IMR-90 (cell line): ENCODE measurements around the gene TCERG1L. TPM values are rescaled to one million over a fixed set of nuclear protein-coding genes. Genes with fewer than 3 reads are reported as not detected.

Source experiments
- ATAC-seq: fragments of 200-7000 bp; cut with Tn5 transposase; 2 replicates; pipeline ENCODE4 v1.9.1; 2020; ENCODE audit warnings: low read depth, mild to moderate bottlenecking, moderate library complexity
- BruUV-seq: library from RNA; stranded (reverse); fragments of 400-500 nt; replicated peaks from 2 replicates; lab custom pipeline; 2021; lab: Mats Ljungman, UMichigan
- CTCF ChIA-PET: fragments of 300-600 bp; formaldehyde crosslinking; extraction: SDS; loops from one replicate; lab custom pipeline; 2021; ENCODE audit warnings: antibody characterized with exemption; lab: Yijun Ruan, JAX
- POLR2A ChIA-PET: fragments of 300-600 bp; sonication (Branson Sonifier 250); formaldehyde crosslinking; loops from one replicate; lab custom pipeline; 2022; ENCODE audit warnings: antibody characterized with exemption; ENCODE audit not compliant: unreplicated experiment; lab: Charles Lee
- DNase-seq: peaks from one replicate; pipeline ENCODE4 v3.0.0; 2013
- H2AFZ ChIP-seq: replicated peaks from 2 replicates; pipeline ENCODE3; 2013; ENCODE audit warnings: low read length, mild to moderate bottlenecking; ENCODE audit not compliant: poor library complexity
- H2AK5ac ChIP-seq: 2 replicates; pipeline ENCODE4 v1.6.1; 2013; ENCODE audit warnings: low read depth, low read length, inconsistent platforms
- H2AK9ac ChIP-seq: replicated peaks from 2 replicates; pipeline ENCODE3; 2013; ENCODE audit warnings: mild to moderate bottlenecking, low read depth, low read length, moderate library complexity; ENCODE audit not compliant: poor library complexity
- H2BK120ac ChIP-seq: 2 replicates; pipeline ENCODE4 v1.6.1; 2013; ENCODE audit warnings: low read depth, low read length, inconsistent platforms
- H2BK15ac ChIP-seq: 3 replicates; pipeline ENCODE4 v1.6.1; 2013; ENCODE audit warnings: low read depth, low read length, inconsistent platforms
- H2BK20ac ChIP-seq: 2 replicates; pipeline ENCODE4 v1.6.1; 2013; ENCODE audit warnings: low read depth, mild to moderate bottlenecking, inconsistent platforms, low read length, moderate library complexity
- H2BK5ac ChIP-seq: 2 replicates; pipeline ENCODE4 v1.6.1; 2013; ENCODE audit warnings: mild to moderate bottlenecking, low read depth, low read length, inconsistent platforms; ENCODE audit not compliant: poor library complexity, severe bottlenecking
- H3K14ac ChIP-seq: replicated peaks from 2 replicates; pipeline ENCODE4 v1.6.1; 2013; ENCODE audit warnings: low read depth, low read length, inconsistent platforms
- H3K18ac ChIP-seq: 2 replicates; pipeline ENCODE4 v1.6.1; 2013; ENCODE audit warnings: low read depth, low read length, control low read depth
- H3K23ac ChIP-seq: 2 replicates; pipeline ENCODE4 v1.6.1; 2013; ENCODE audit warnings: low read depth, low read length, inconsistent platforms
- H3K27ac ChIP-seq: 2 replicates; pipeline ENCODE4 v1.5.1; 2013; ENCODE audit warnings: mild to moderate bottlenecking, control low read depth, low read length; ENCODE audit not compliant: insufficient read depth
- H3K27me3 ChIP-seq: 2 replicates; pipeline ENCODE4 v1.6.1; 2013; ENCODE audit warnings: low read length; ENCODE audit not compliant: control insufficient read depth, insufficient read depth
- H3K36me3 ChIP-seq: 2 replicates; pipeline ENCODE4 v1.6.1; 2013; ENCODE audit warnings: low read length, mixed read lengths; ENCODE audit not compliant: control insufficient read depth, insufficient read depth
- H3K4ac ChIP-seq: 2 replicates; pipeline ENCODE4 v1.6.1; 2013; ENCODE audit warnings: low read depth, low read length, inconsistent platforms
- H3K4me1 ChIP-seq: 2 replicates; pipeline ENCODE4 v1.6.1; 2013; ENCODE audit warnings: low read length, mixed read lengths; ENCODE audit not compliant: control insufficient read depth, insufficient read depth
- H3K4me2 ChIP-seq: 2 replicates; pipeline ENCODE4 v1.6.1; 2013; ENCODE audit warnings: low read depth, mild to moderate bottlenecking, control low read depth, low read length, moderate library complexity
- H3K4me3 ChIP-seq: 2 replicates; pipeline ENCODE4 v1.5.1; 2013; ENCODE audit warnings: low read depth, mild to moderate bottlenecking, control low read depth, low read length, moderate library complexity; ENCODE audit not compliant: insufficient read depth
- H3K56ac ChIP-seq: 2 replicates; pipeline ENCODE4 v1.6.1; 2013; ENCODE audit warnings: low read length, inconsistent platforms; ENCODE audit not compliant: insufficient read depth; ENCODE audit errors: extremely low read depth
- H3K79me1 ChIP-seq, 2 experiments: 2 replicates each; pipeline ENCODE4 v1.6.1; 2013; ENCODE audit warnings: low read length in 2 of 2, inconsistent platforms in 1 of 2, low read depth in 1 of 2
- H3K9ac ChIP-seq: 2 replicates; pipeline ENCODE4 v1.6.1; 2013; ENCODE audit warnings: low read depth, low read length, control low read depth
- H3K9me1 ChIP-seq: 2 replicates; pipeline ENCODE4 v1.6.1; 2013; ENCODE audit warnings: low read length, inconsistent platforms; ENCODE audit not compliant: insufficient read depth
- H3K9me3 ChIP-seq: 2 replicates; pipeline ENCODE4 v1.6.1; 2013; ENCODE audit warnings: low read length; ENCODE audit not compliant: control insufficient read depth, insufficient read depth
- H4K20me1 ChIP-seq: 2 replicates; pipeline ENCODE4 v1.6.1; 2013; ENCODE audit warnings: low read length, inconsistent platforms; ENCODE audit not compliant: insufficient read depth
- H4K5ac ChIP-seq: 2 replicates; pipeline ENCODE4 v1.6.1; 2013; ENCODE audit warnings: mild to moderate bottlenecking, low read depth, low read length, control low read depth
- H4K8ac ChIP-seq, 2 experiments: 2 replicates each; pipeline ENCODE4 v1.6.1; 2013; ENCODE audit warnings: low read depth in 2 of 2, low read length in 2 of 2, control low read depth in 1 of 2, inconsistent platforms in 1 of 2
- H4K91ac ChIP-seq: 2 replicates; pipeline ENCODE4 v1.6.1; 2013; ENCODE audit warnings: low read depth, low read length, inconsistent platforms; ENCODE audit not compliant: insufficient read depth
- CHD1 ChIP-seq: IDR thresholded peaks from 2 replicates; pipeline ENCODE4 v1.6.1; 2012; ENCODE audit warnings: low read depth, low read length, improper control_type of control experiment
- WGBS, 2 experiments: methylation state at CpG; one replicate each; pipeline versions ENCODE4 v1.1.5 to v1.1.7; 2013; ENCODE audit warnings: missing lambda C conversion rate in 2 of 2; ENCODE audit not compliant: insufficient read length in 1 of 2; ENCODE audit errors: extremely low coverage in 2 of 2; 5-methylcytosine and 5-hydroxymethylcytosine counted together
- dilution Hi-C: fragments of 300-500 bp; cut with HindIII; formaldehyde crosslinking; loops from one replicate; pipeline ENCODE4 v1.14.3; 2018; ENCODE audit warnings: low sequenced_read_pairs; ENCODE audit not compliant: unreplicated experiment
- in situ Hi-C: fragments of 300-500 bp; cut with MboI; formaldehyde crosslinking; loops from 3 replicates; pipeline ENCODE4 v1.14.3; 2019; ENCODE audit warnings: low sequenced_read_pairs, inconsistent platforms, mixed read lengths
- intact Hi-C: fragments of 100-400 bp; cut with micrococcal nuclease; formaldehyde crosslinking; loops from 2 replicates; pipeline ENCODE4 v1.10.0; 2022
- polyA plus RNA-seq, 3 experiments: library from polyadenylated mRNA; depleted of rRNA; stranded (reverse); fragments of >200 nt; gene quantifications; 2 replicates each; pipeline ENCODE4 v1.2.3, GENCODE V29; 2012; ENCODE audit warnings: low replicate concordance in 1 of 3
- total RNA-seq: library from RNA; depleted of rRNA; stranded (reverse); fragments of >200 nt; gene quantifications from 2 replicates; pipeline ENCODE4 v1.2.3, GENCODE V29; 2012

Gene TCERG1L
- total and polyA plus RNA-seq, 2 of the 4 experiments (the other 2 are of a cell fraction) = not detected

DNA sequence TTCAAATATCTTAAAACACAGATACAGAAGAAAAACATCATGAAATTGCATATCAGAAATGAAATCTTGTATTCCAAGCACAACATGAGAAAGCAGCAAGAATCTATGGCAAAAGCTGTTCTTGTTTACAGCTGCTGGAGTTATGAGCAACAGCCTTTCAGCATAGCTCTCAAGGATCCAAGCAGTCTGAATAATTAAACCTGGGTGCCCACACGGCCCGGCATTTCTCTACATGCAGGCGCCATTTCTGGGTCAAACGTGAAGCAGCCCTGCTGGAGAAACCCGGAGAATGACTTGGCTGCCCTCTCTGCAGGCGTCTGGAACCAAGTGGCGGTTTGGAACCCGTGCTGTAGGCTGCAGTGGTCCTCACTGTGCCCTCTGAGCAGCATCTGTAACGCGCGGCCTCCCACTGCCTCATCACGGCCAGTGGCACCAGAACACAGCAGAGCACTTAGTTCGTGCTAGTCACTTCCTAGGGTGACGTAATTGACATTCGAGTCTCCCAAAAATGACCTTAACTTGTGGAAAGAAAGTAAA lies 213.0 kb downstream of the TCERG1L start:
- Histone ChIP-seq H2BK20ac (no peak overlapping the region), H2BK5ac (no peak overlapping the region), H2BK120ac (no peak overlapping the region), H3K79me1 (no peaks in the 10 kb centered on the region), H3K9ac (no peak overlapping the region), H2BK15ac (no peak overlapping the region), H3K9me3 (peaks cover 26% of the 10 kb centered on the region), H3K14ac (no peak overlapping the region), H3K4me3 (no peak overlapping the region), H4K91ac (no peak overlapping the region), H3K27ac (no peak overlapping the region), H3K27me3 (no peaks in the 10 kb centered on the region), H4K5ac (no peak overlapping the region), H3K4me1 (no peaks in the 10 kb centered on the region), H4K20me1 (no peaks in the 10 kb centered on the region), H3K4me2 (no peak overlapping the region), H2AFZ (no peak overlapping the region), H3K36me3 (no peaks in the 10 kb centered on the region), H3K4ac (no peak overlapping the region), H3K56ac (no peak overlapping the region), H2AK9ac (no peak overlapping the region), H3K23ac (no peak overlapping the region), H4K8ac (no peak overlapping the region), H3K9me1 (no peaks in the 10 kb centered on the region), H2AK5ac (no peak overlapping the region), H3K18ac (no peak overlapping the region)
- intact Hi-C loops = no loop called here
- dilution Hi-C loops = no loop called here
- no peak for DNase-seq
- TF ChIP-seq CHD1 = no peak
- no TSS peak for BruUV-seq
- no peak for ATAC-seq
- in situ Hi-C loops = no loop called here
- CTCF ChIA-PET = no interaction called here
- POLR2A ChIA-PET = no interaction called here
- 55% methylated on average over 10 of the region's 15 CpGs; no CpG with 5 or more reads in 1 of the 2 experiments for WGBS, 2 experiments
